Measurements from ENCODE around the gene HNRNPK. TPM values are rescaled to one million over a fixed set of nuclear protein-coding genes. Genes with fewer than 3 reads are reported as not detected.

Gene HNRNPK
- total RNA-seq, 1 experiment from 2014 or later: 583 TPM

GRCh38 chr9:83978992-83979811, 813 bp downstream of the HNRNPK start:
- Histone ChIP-seq H3K27me3 (ENCODE audit: low read length) (no peaks in the 10 kb centered on the region), H2AFZ (ENCODE audit: low read length) (peak overlapping the region; percentile 78; the same call in 1 of the 2 replicates), H3K79me2 (ENCODE audit: low read length) (peaks cover 98% of the 10 kb centered on the region), H4K20me1 (ENCODE audit: low read length) (peaks cover 52% of the 10 kb centered on the region), H3K9me3 (ENCODE audit: low read length) (no peaks in the 10 kb centered on the region), H3K4me2 (ENCODE audit: low read length) (peak overlapping the region; percentile 75), H3K27ac (ENCODE audit: low read length) (peak overlapping the region; percentile 94), H3K4me3 (ENCODE audit: low read length) (peak overlapping the region; percentile 94), H3K36me3 (ENCODE audit: low read depth, low read length) (peaks cover 50% of the 10 kb centered on the region), H3K4me1 (ENCODE audit: insufficient read depth, low read length) (peaks cover 21% of the 10 kb centered on the region), H3F3A (ENCODE audit: low read length, unreplicated experiment) (no peaks in the 10 kb centered on the region), H3K9ac (ENCODE audit: low read length) (peak overlapping the region; percentile 100), H3K9me2 (replicated peaks; ENCODE audit: low read length) (no peaks in the 10 kb centered on the region)
- ChIA-PET POLR2A (ENCODE audit: unreplicated experiment) (interaction anchor here (0.6 kb wide), 1 partner anchor 15 kb away, joined by 3 read pairs; no protein-coding TSS in a partner anchor), CTCF (interaction anchor here (0.5 kb wide), 1 partner anchor 58 kb away, joined by 3 read pairs; the partner anchor contains the start of gene KIF27)
- no peak for TF ChIP-seq EZH2phosphoT487 (IDR thresholded peaks at IDR 0.05; ENCODE audit: borderline replicate concordance, low read length)
- no peak for TF ChIP-seq EZH2 (IDR thresholded peaks at IDR 0.05; ENCODE audit: low read length, unreplicated experiment)
- no peak for TF ChIP-seq CTCF (conservative IDR thresholded peaks at IDR 0.05; ENCODE audit: low read depth, low read length)
- intact Hi-C loops (cut with micrococcal nuclease): no loop called here
- peak; percentile 26 for ATAC-seq
- peak; percentile 48 for DNase-seq
- TSS peak; percentile 31 for BruUV-seq (replicated peaks)

GRCh38 chr9:83977196-83977595, 2.8 kb downstream of the HNRNPK start:
- H3K9ac ChIP-seq (ENCODE audit: low read length): no peak overlapping the region
- CTCF ChIA-PET: no interaction called here

More at GRCh38 chr9:83977196-83977595, 2.8 kb downstream of the HNRNPK start:
- POLR2A ChIA-PET (ENCODE audit: unreplicated experiment): no interaction called here
- H4K20me1 ChIP-seq (ENCODE audit: low read length): peaks cover 69% of the 10 kb centered on the region
- no TSS peak for BruUV-seq (replicated peaks)
- H3K27me3 ChIP-seq (ENCODE audit: low read length): no peaks in the 10 kb centered on the region
- intact Hi-C loops (cut with micrococcal nuclease): no loop called here
- peak overlapping the region; percentile 75 for H3K4me2 ChIP-seq (ENCODE audit: low read length)
- ATAC-seq (no peak), DNase-seq (no peak)
- H3K9me3 ChIP-seq (ENCODE audit: low read length): no peaks in the 10 kb centered on the region
- H2AFZ ChIP-seq (ENCODE audit: low read length): no peak overlapping the region
- H3K9me2 ChIP-seq (replicated peaks; ENCODE audit: low read length): no peaks in the 10 kb centered on the region
- peaks cover 11% of the 10 kb centered on the region; the same call in 1 of the 2 replicates for H3K4me1 ChIP-seq (ENCODE audit: insufficient read depth, low read length)
- H3F3A ChIP-seq (ENCODE audit: low read length, unreplicated experiment): no peaks in the 10 kb centered on the region
- H3K27ac ChIP-seq (ENCODE audit: low read length): no peak overlapping the region
- H3K79me2 ChIP-seq (ENCODE audit: low read length): peaks cover 94% of the 10 kb centered on the region
- no peak for TF ChIP-seq EZH2phosphoT487 (IDR thresholded peaks at IDR 0.05; ENCODE audit: borderline replicate concordance, low read length)
- no peak for TF ChIP-seq EZH2 (IDR thresholded peaks at IDR 0.05; ENCODE audit: low read length, unreplicated experiment)
- TF ChIP-seq CTCF (conservative IDR thresholded peaks at IDR 0.05; ENCODE audit: low read depth, low read length): no peak
- peaks cover 69% of the 10 kb centered on the region for H3K36me3 ChIP-seq (ENCODE audit: low read depth, low read length)
- peak overlapping the region; percentile 94 for H3K4me3 ChIP-seq (ENCODE audit: low read length)

Measured in PC-3 (cell line).